Upper lobe of left lung (tissue), 6 donors: ENCODE data around the gene GNB2. TPM values are rescaled to one million over a fixed set of nuclear protein-coding genes. Genes with fewer than 3 reads are reported as not detected.

Experiments
- ATAC-seq, 2 donors: fragments of 200-7000 bp; cut with Tn5 transposase; one replicate each; pipeline ENCODE4 v1.9.1; 2022; ENCODE audit warnings: mild to moderate bottlenecking in 2 of 2, moderate library complexity in 2 of 2; ENCODE audit not compliant: low FRiP score in 2 of 2
- DNase-seq, 2 donors: peaks; one replicate each; pipeline ENCODE4 v3.0.0-alpha.2; 2019 to 2020
- H3K27ac ChIP-seq, 4 donors: fragments of 200-600 bp; sonication (generic); one replicate each; pipeline ENCODE4 v1.5.1; 2016 to 2019
- H3K27me3 ChIP-seq, 4 donors: fragments of 200-600 bp; sonication (generic); one replicate each; pipeline ENCODE4 v1.5.1; 2017 to 2019
- H3K36me3 ChIP-seq, 4 donors: fragments of 200-600 bp; sonication (generic); one replicate each; pipeline ENCODE4 v1.5.1; 2016 to 2019
- H3K4me1 ChIP-seq, 4 donors: fragments of 200-600 bp; sonication (generic); one replicate each; pipeline ENCODE4 v1.5.1; 2018 to 2019
- H3K4me3 ChIP-seq, 4 donors: fragments of 200-600 bp; sonication (generic); one replicate each; pipeline ENCODE4 v1.5.1; 2017 to 2019; ENCODE audit warnings: mild to moderate bottlenecking in 2 of 4, moderate library complexity in 1 of 4
- H3K9me3 ChIP-seq, 4 donors: fragments of 200-600 bp; sonication (generic); one replicate each; pipeline ENCODE4 v1.5.1; 2018 to 2019
- EP300 ChIP-seq, 4 donors: sonication (generic); formaldehyde crosslinking; IDR thresholded peaks; one replicate each; pipeline ENCODE4 v1.5.1; 2017; ENCODE audit warnings: antibody characterized with exemption in 4 of 4, control low read depth in 2 of 4
- POLR2A ChIP-seq, 4 donors: fragments of 450-650 bp; IDR thresholded peaks; one replicate each; pipeline ENCODE4 v1.5.1; 2016 to 2017; ENCODE audit warnings: antibody characterized with exemption in 4 of 4, mild to moderate bottlenecking in 2 of 4
- POLR2AphosphoS5 ChIP-seq, 2 donors: sonication (generic); formaldehyde crosslinking; IDR thresholded peaks; one replicate each; pipeline ENCODE4 v1.5.1; 2017; ENCODE audit warnings: antibody characterized with exemption in 2 of 2
- WGBS, 2 donors: methylation state at CpG; one replicate each; pipeline ENCODE4 v1.1.5; 2017 to 2018; 5-methylcytosine and 5-hydroxymethylcytosine counted together
- total RNA-seq, 6 donors: library from RNA; depleted of rRNA in 4 of 6; stranded (reverse); fragments of >200 nt in 4 of 6; gene quantifications; one replicate each; pipeline versions ENCODE4 v1.1.0 to v1.2.1, GENCODE V29; 2016 to 2021
- TF ChIP-seq, protein P1 (sequence below), 6 experiments: fragments of 450-650 bp in 4 of 6; fragments of 200-600 bp in 2 of 6; sonication (generic) in 2 of 6; IDR thresholded peaks; one replicate each; pipeline ENCODE4 v1.5.1; 2016 to 2019; ENCODE audit warnings: antibody characterized with exemption in 6 of 6
- donor health status: DM: no; HTN: no; CAD: no; lungs with moderate emphysema.
- donor health status: DM: no; HTN: yes; CAD: no; lungs with severe emphysema.

The GNB2 gene
- total RNA-seq, 6 donors from 2014 or later = 153 to 291 (median 278) TPM

DNA sequence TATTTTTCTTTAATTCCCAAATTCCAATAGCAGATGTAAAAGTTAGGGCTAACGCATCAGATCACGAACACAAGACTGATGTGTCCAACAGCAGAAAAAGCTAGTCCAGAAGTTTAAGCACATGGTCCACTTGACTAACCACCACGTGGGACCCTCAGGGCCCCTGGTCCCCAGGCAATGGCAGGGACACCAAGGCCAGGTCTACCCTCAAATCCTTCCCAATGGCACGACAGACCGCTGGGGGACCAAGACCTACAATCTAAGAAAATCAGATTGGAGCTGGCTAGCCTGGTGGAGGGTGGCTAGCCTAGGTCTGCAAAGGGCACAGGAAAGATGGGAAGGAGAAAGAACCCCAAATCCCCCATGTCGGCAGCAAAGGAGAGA, 19.0 kb downstream of the GNB2 start:
- DNase-seq (no peak), ATAC-seq (no peak)
- Histone ChIP-seq H3K4me3 (peak overlapping the region in 3 of 4 donors; percentile 99), H3K4me1 (peaks cover 32 to 38% (median 34%) of the 10 kb centered on the region in 4 donors), H3K9me3 (no peaks in the 10 kb centered on the region), H3K27me3 (no peaks in the 10 kb centered on the region), H3K36me3 (peaks cover 0 to 23% (median 12%) of the 10 kb centered on the region in 4 donors), H3K27ac (peak overlapping the region in 2 of 4 donors; percentile 22 to 93)
- TF ChIP-seq POLR2AphosphoS5 (IDR thresholded peaks at IDR 0.05) = no peak
- TF ChIP-seq EP300 (IDR thresholded peaks at IDR 0.05) = no peak
- TF ChIP-seq, protein P1, sequence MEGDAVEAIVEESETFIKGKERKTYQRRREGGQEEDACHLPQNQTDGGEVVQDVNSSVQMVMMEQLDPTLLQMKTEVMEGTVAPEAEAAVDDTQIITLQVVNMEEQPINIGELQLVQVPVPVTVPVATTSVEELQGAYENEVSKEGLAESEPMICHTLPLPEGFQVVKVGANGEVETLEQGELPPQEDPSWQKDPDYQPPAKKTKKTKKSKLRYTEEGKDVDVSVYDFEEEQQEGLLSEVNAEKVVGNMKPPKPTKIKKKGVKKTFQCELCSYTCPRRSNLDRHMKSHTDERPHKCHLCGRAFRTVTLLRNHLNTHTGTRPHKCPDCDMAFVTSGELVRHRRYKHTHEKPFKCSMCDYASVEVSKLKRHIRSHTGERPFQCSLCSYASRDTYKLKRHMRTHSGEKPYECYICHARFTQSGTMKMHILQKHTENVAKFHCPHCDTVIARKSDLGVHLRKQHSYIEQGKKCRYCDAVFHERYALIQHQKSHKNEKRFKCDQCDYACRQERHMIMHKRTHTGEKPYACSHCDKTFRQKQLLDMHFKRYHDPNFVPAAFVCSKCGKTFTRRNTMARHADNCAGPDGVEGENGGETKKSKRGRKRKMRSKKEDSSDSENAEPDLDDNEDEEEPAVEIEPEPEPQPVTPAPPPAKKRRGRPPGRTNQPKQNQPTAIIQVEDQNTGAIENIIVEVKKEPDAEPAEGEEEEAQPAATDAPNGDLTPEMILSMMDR (IDR thresholded peaks at IDR 0.05) = no peak
- TF ChIP-seq POLR2A (IDR thresholded peaks at IDR 0.05) = no peak
- 66 to 67% methylated on average over 6 of the region's 6 CpGs for WGBS, 2 donors

DNA sequence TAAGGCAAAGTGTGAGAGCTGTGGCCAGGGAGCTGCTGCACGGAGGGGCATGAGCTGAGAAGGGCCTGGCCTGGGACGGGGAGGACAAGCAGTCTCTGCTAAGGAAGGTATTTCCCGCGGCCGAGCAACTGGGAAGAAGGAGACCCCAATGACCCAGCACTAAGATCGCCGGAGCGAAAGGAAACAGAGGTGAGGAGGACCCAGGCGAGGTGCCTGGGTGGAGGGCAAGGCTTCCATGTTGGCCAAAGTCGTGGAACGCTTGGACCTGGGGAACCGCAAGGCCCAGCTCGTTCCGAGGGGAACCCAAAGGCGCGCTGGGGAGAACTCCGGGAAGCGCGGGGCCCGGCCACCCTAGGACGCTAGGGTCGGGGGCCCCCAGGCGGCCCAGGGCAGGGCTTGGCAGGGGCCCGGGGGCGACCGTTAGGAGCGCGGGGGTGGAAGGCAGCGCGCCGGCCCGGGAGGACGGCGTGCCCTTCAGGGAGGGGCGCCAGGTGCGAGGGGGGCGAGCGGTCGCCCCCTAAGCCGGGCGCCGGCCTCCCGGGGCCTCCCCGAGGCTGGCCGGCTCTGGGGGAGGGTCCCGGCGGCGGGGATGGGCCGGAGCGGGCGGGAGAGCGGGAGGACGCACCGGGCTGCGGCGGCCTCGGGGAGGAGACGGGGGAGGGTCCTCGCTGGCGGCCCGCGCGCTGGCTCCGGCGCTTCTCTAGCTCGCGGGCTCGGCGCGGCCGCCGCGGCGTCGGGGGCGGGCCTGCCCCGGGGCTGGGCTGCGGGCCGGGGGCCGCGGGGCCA, 20.0 kb downstream of the GNB2 start:
- peak in 1 of 2 donors; percentile 10 for ATAC-seq
- Histone ChIP-seq H3K27ac (peak overlapping the region; percentile 76 to 93 (median 80)), H3K4me1 (peaks cover 32 to 35% (median 34%) of the 10 kb centered on the region in 4 donors), H3K27me3 (no peaks in the 10 kb centered on the region), H3K4me3 (peak overlapping the region; percentile 96 to 99 (median 99)), H3K9me3 (no peaks in the 10 kb centered on the region), H3K36me3 (peaks cover 0 to 14% (median 4%) of the 10 kb centered on the region in 4 donors)
- DNase-seq = no peak
- TF ChIP-seq EP300 (IDR thresholded peaks at IDR 0.05) (no peak), POLR2AphosphoS5 (IDR thresholded peaks at IDR 0.05) (no peak), POLR2A (IDR thresholded peaks at IDR 0.05) (no peak)
- TF ChIP-seq, protein P1 (IDR thresholded peaks at IDR 0.05) = no peak
- WGBS, 2 donors = 0 to 1% methylated on average over 19 to 21 of the region's 81 CpGs

GRCh38 chr7:100694098-100694745, 20.7 kb downstream of the GNB2 start, which contains the start of gene GIGYF1:
TSS of gene GIGYF1 (minus strand) at chr7:100694250. CDS start at chr7:100688238, 6,012 bp downstream.
- ATAC-seq (peak in 1 of 2 donors; percentile 69), DNase-seq (peak; percentile 81 to 95)
- H3K27me3 ChIP-seq = no peaks in the 10 kb centered on the region
- TF ChIP-seq, protein P1 (IDR thresholded peaks at IDR 0.05) = no peak
- TF ChIP-seq POLR2A (IDR thresholded peaks at IDR 0.05) (no peak), POLR2AphosphoS5 (IDR thresholded peaks at IDR 0.05) (peak in 1 of 2 donors; percentile 17)
- no peaks in the 10 kb centered on the region for H3K9me3 ChIP-seq
- 0% methylated on average over 3 to 14 of the region's 102 CpGs for WGBS, 2 donors
- H3K36me3 ChIP-seq = peaks cover 0 to 7% (median under 1%) of the 10 kb centered on the region in 4 donors
- peak within 1 kb of the TSS; percentile 96 to 99 (median 99) for H3K4me3 ChIP-seq
- H3K27ac ChIP-seq = peak within 1 kb of the TSS; percentile 76 to 93 (median 84)
- H3K4me1 ChIP-seq = peaks cover 32 to 35% (median 34%) of the 10 kb centered on the region in 4 donors

GRCh38 chr7:100696123-100696521, 22.6 kb downstream of the GNB2 start:
- no peak overlapping the region for H3K27ac ChIP-seq
- H3K4me1 ChIP-seq = peaks cover 24 to 29% (median 29%) of the 10 kb centered on the region in 4 donors
- H3K27me3 ChIP-seq = no peaks in the 10 kb centered on the region
- DNase-seq (no peak), ATAC-seq (no peak)
- no peak for TF ChIP-seq POLR2A (IDR thresholded peaks at IDR 0.05)
- no peak for TF ChIP-seq EP300 (IDR thresholded peaks at IDR 0.05)
- TF ChIP-seq, protein P1 (IDR thresholded peaks at IDR 0.05) = no peak
- no peak for TF ChIP-seq POLR2AphosphoS5 (IDR thresholded peaks at IDR 0.05)
- no peak overlapping the region for H3K4me3 ChIP-seq
- peaks cover 0 to 2% (median 0%) of the 10 kb centered on the region in 4 donors for H3K36me3 ChIP-seq
- 78 to 85% methylated on average over 6 of the region's 6 CpGs for WGBS, 2 donors
- H3K9me3 ChIP-seq = no peaks in the 10 kb centered on the region
